HCT116 (cell line): Measurements from ENCODE around the gene AGER. TPM values are rescaled to one million over a fixed set of nuclear protein-coding genes. Genes with fewer than 3 reads are reported as not detected.

Experiments
- ATAC-seq: fragments of 200-7000 bp; cut with Tn5 transposase; 2 replicates; pipeline ENCODE4 v1.9.1; 2020; ENCODE audit warnings: mild to moderate bottlenecking, moderate library complexity
- BruUV-seq: library from RNA; stranded (reverse); fragments of 400-500 nt; replicated peaks from 2 replicates; lab custom pipeline; 2021; lab: Mats Ljungman, UMichigan
- CTCF ChIA-PET: fragments of 300-600 bp; sonication (Branson Sonifier 250); formaldehyde crosslinking; loops from one replicate; lab custom pipeline; 2021; ENCODE audit warnings: antibody characterized with exemption; lab: Charles Lee
- POLR2A ChIA-PET: fragments of 300-600, 350-600 bp; sonication (Branson Sonifier 250); formaldehyde crosslinking; loops from one replicate; lab custom pipeline; 2021; ENCODE audit warnings: antibody characterized with exemption; lab: Charles Lee
- RAD21 ChIA-PET, 2 experiments: fragments of 300-600 bp; sonication (Branson Sonifier 250); formaldehyde crosslinking; loops; one replicate each; lab custom pipeline; 2023; ENCODE audit warnings: low total read pairs in 2 of 2; ENCODE audit not compliant: uncharacterized antibody in 2 of 2, unreplicated experiment in 2 of 2, low non-redundant PET in 1 of 2; lab: Charles Lee
- DNase-seq: peaks from one replicate; pipeline ENCODE4 v3.0.0-alpha.2; 2010; ENCODE audit warnings: low read depth, low spot score
- H2AFZ ChIP-seq: fragments of 200-600 bp; shearing (Covaris generic), sonication (generic); 2 replicates; pipeline ENCODE4 v1.6.1; 2017; ENCODE audit warnings: low read depth, mixed run types, mixed read lengths, antibody characterized with exemption, low read length; ENCODE audit not compliant: poor library complexity, severe bottlenecking
- H3K27ac ChIP-seq: 2 replicates; pipeline ENCODE4 v1.5.1; 2012; ENCODE audit warnings: low read depth, low read length
- H3K27me3 ChIP-seq: fragments of 200-600 bp; sonication (generic); 2 replicates; pipeline ENCODE4 v1.6.1; 2016; ENCODE audit warnings: mixed run types, low read length, mixed read lengths; ENCODE audit not compliant: insufficient read depth
- H3K36me3 ChIP-seq, 2 experiments: fragments of 200-500 bp in 1 of 2; fragments of 200-600 bp in 1 of 2; sonication (Bioruptor generic) in 1 of 2; sonication (generic) in 1 of 2; 2 replicates each; pipeline versions ENCODE4 v1.5.1 to v1.6.1; 2014 to 2016; ENCODE audit warnings: low read length in 2 of 2, inconsistent platforms in 1 of 2, mixed read lengths in 1 of 2, mixed run types in 1 of 2; ENCODE audit not compliant: insufficient read depth in 2 of 2, control insufficient read depth in 1 of 2
- H3K4me1 ChIP-seq, 2 experiments: fragments of 200-600 bp in 1 of 2; sonication (generic) in 1 of 2; 2 replicates each; pipeline versions ENCODE4 v1.5.1 to v1.6.1; 2012 to 2017; ENCODE audit warnings: low read length in 2 of 2, inconsistent platforms in 1 of 2, mild to moderate bottlenecking in 1 of 2, mixed read lengths in 1 of 2, mixed run types in 1 of 2, moderate library complexity in 1 of 2; ENCODE audit not compliant: insufficient read depth in 2 of 2, control insufficient read depth in 1 of 2
- H3K4me2 ChIP-seq: fragments of 200-600 bp; sonication (generic); 2 replicates; pipeline ENCODE4 v1.6.1; 2017; ENCODE audit warnings: mixed run types, low read length, mixed read lengths
- H3K4me3 ChIP-seq, 2 experiments: fragments of 200-600 bp in 1 of 2; sonication (generic) in 1 of 2; replicated peaks in 1 of 2; 2 replicates each; pipeline ENCODE4 v1.5.1; 2011 to 2016; ENCODE audit warnings: low read length in 2 of 2, control low read depth in 1 of 2, low read depth in 1 of 2, mild to moderate bottlenecking in 1 of 2, mixed read lengths in 1 of 2, mixed run types in 1 of 2
- H3K79me2 ChIP-seq: fragments of 200-600 bp; sonication (generic); 2 replicates; pipeline ENCODE4 v1.6.1; 2017; ENCODE audit warnings: mild to moderate bottlenecking, mixed run types, low read length, moderate library complexity, mixed read lengths; ENCODE audit not compliant: insufficient read depth
- H3K9ac ChIP-seq: fragments of 200-600 bp; sonication (generic); 2 replicates; pipeline ENCODE4 v1.6.1; 2016; ENCODE audit warnings: low read length, mixed read lengths
- H3K9me2 ChIP-seq: fragments of 200-600 bp; sonication (generic), shearing (Covaris generic); 2 replicates; pipeline ENCODE4 v1.6.1; 2017; ENCODE audit warnings: mixed run types, mild to moderate bottlenecking, moderate library complexity; ENCODE audit not compliant: insufficient read depth
- H3K9me3 ChIP-seq, 2 experiments: fragments of 200-500 bp in 1 of 2; fragments of 200-600 bp in 1 of 2; sonication (Bioruptor generic) in 1 of 2; sonication (generic) in 1 of 2; 2 replicates each; pipeline ENCODE4 v1.6.1; 2014 to 2017; ENCODE audit warnings: low read length in 2 of 2, mixed read lengths in 2 of 2, inconsistent platforms in 1 of 2, low read depth in 1 of 2, mild to moderate bottlenecking in 1 of 2, mixed run types in 1 of 2, moderate library complexity in 1 of 2; ENCODE audit not compliant: control insufficient read depth in 1 of 2, insufficient read depth in 1 of 2
- H4K20me1 ChIP-seq: fragments of 200-600 bp; sonication (generic), shearing (Covaris generic); 2 replicates; pipeline ENCODE4 v1.6.1; 2017; ENCODE audit warnings: mixed run types, mild to moderate bottlenecking, moderate library complexity; ENCODE audit not compliant: insufficient read depth
- CEBPB ChIP-seq: IDR thresholded peaks from 2 replicates; pipeline ENCODE4 v1.6.1; 2012; ENCODE audit warnings: low read depth
- EGR1 ChIP-seq: IDR thresholded peaks from 2 replicates; pipeline ENCODE4 v1.6.1; 2012; ENCODE audit warnings: low read depth
- ELF1 ChIP-seq: IDR thresholded peaks from 2 replicates; pipeline ENCODE4 v1.6.1; 2012; ENCODE audit warnings: low read depth, borderline replicate concordance
- EZH2 ChIP-seq: fragments of 200-600 bp; sonication (generic); IDR thresholded peaks from 2 replicates; pipeline ENCODE4 v1.6.1; 2017; ENCODE audit warnings: antibody characterized with exemption, mixed run types
- EZH2phosphoT487 ChIP-seq: fragments of 200-600 bp; IDR thresholded peaks from 2 replicates; pipeline ENCODE4 v1.6.1; 2018; ENCODE audit warnings: antibody characterized with exemption, borderline replicate concordance
- FOSL1 ChIP-seq: IDR thresholded peaks from 2 replicates; pipeline ENCODE4 v1.6.1; 2012; ENCODE audit warnings: low read depth
- JUND ChIP-seq: IDR thresholded peaks from 2 replicates; pipeline ENCODE4 v1.6.1; 2012
- POLR2AphosphoS5 ChIP-seq: IDR thresholded peaks from 2 replicates; pipeline ENCODE4 v1.6.1; 2011; ENCODE audit warnings: mild to moderate bottlenecking, low read depth, low read length, moderate library complexity
- RAD21 ChIP-seq: IDR thresholded peaks from 2 replicates; pipeline ENCODE4 v1.6.1; 2012; ENCODE audit warnings: low read depth, mild to moderate bottlenecking
- SP1 ChIP-seq: IDR thresholded peaks from 2 replicates; pipeline ENCODE4 v1.6.1; 2012; ENCODE audit warnings: low read depth
- ZFX ChIP-seq: fragments of 450-650 bp; IDR thresholded peaks from 2 replicates; pipeline ENCODE4 v1.6.1; 2017
- intact Hi-C: fragments of 100-400 bp; cut with micrococcal nuclease; formaldehyde crosslinking; loops from 2 replicates; pipeline ENCODE4 v1.10.0; 2022
- total RNA-seq: library from RNA; stranded (reverse); gene quantifications from one replicate; pipeline ENCODE4 v1.2.1, GENCODE V29; 2021; ENCODE audit not compliant: unreplicated experiment
- TF ChIP-seq, protein P1 (sequence below): IDR thresholded peaks from 2 replicates; pipeline ENCODE4 v1.6.1; 2011; ENCODE audit warnings: mild to moderate bottlenecking, low read length, moderate library complexity; ENCODE audit not compliant: insufficient replicate concordance; ENCODE audit errors: extremely low read depth
- TF ChIP-seq, protein P2 (sequence below): IDR thresholded peaks from 2 replicates; pipeline ENCODE4 v1.6.1; 2012

The AGER gene
- total RNA-seq, 1 experiment from 2014 or later: 22.6 TPM

DNA sequence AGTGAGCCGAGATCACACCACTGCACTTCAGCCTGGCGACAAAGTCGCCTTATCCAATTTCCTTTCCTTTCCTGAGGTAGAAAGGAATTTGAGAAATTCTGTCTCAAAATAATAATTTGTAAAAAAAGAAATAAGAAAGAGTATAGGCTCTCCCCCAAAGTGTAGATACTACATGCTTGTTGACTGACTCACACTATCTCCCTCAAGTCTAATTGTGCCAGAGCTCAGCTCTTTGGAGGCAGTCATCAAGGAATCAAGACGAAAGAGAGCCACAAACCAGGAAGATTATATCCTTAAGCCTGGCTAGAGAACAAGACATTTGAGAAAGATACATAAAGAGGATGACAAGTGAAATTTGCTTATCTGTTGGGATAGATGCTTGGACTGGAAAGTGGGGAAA is 50.3 kb downstream of the AGER start:
- H3K27ac ChIP-seq: no peak overlapping the region
- H4K20me1 ChIP-seq: no peaks in the 10 kb centered on the region
- H3K27me3 ChIP-seq: no peaks in the 10 kb centered on the region
- H3K79me2 ChIP-seq: peaks cover 10% of the 10 kb centered on the region
- no TSS peak for BruUV-seq
- no peak overlapping the region for H2AFZ ChIP-seq
- no peaks in the 10 kb centered on the region for H3K9me2 ChIP-seq
- ChIA-PET RAD21 (no interaction called here), CTCF (no interaction called here), POLR2A (no interaction called here)
- ATAC-seq (no peak), DNase-seq (no peak)
- H3K4me2 ChIP-seq: no peak overlapping the region
- no peak for TF ChIP-seq EGR1
- TF ChIP-seq CEBPB: no peak
- no peak for TF ChIP-seq ELF1
- no peak for TF ChIP-seq ZFX
- no peak for TF ChIP-seq POLR2AphosphoS5
- TF ChIP-seq JUND: no peak
- no peak for TF ChIP-seq SP1
- no peak for TF ChIP-seq RAD21
- TF ChIP-seq EZH2phosphoT487: no peak
- TF ChIP-seq EZH2: no peak
- TF ChIP-seq, protein P1, sequence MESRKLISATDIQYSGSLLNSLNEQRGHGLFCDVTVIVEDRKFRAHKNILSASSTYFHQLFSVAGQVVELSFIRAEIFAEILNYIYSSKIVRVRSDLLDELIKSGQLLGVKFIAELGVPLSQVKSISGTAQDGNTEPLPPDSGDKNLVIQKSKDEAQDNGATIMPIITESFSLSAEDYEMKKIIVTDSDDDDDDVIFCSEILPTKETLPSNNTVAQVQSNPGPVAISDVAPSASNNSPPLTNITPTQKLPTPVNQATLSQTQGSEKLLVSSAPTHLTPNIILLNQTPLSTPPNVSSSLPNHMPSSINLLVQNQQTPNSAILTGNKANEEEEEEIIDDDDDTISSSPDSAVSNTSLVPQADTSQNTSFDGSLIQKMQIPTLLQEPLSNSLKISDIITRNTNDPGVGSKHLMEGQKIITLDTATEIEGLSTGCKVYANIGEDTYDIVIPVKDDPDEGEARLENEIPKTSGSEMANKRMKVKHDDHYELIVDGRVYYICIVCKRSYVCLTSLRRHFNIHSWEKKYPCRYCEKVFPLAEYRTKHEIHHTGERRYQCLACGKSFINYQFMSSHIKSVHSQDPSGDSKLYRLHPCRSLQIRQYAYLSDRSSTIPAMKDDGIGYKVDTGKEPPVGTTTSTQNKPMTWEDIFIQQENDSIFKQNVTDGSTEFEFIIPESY: no peak
- TF ChIP-seq FOSL1: no peak
- TF ChIP-seq, protein P2, sequence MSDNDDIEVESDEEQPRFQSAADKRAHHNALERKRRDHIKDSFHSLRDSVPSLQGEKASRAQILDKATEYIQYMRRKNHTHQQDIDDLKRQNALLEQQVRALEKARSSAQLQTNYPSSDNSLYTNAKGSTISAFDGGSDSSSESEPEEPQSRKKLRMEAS: no peak
- H3K36me3 ChIP-seq: no peaks in the 10 kb centered on the region
- H3K9me3 ChIP-seq: no peaks in the 10 kb centered on the region
- peaks cover 12 to 16% of the 10 kb centered on the region in 2 experiments for H3K4me1 ChIP-seq
- intact Hi-C loops: no loop called here
- no peak overlapping the region for H3K9ac ChIP-seq
- H3K4me3 ChIP-seq: no peak overlapping the region
